DND-41 (cell line): ENCODE measurements around the gene RILPL2.

Source experiments
- EZH2 ChIP-seq: IDR thresholded peaks from 3 replicates; pipeline ENCODE4 v1.6.1; 2012; ENCODE audit warnings: borderline replicate concordance, low read depth, mild to moderate bottlenecking, moderate library complexity, low read length, inconsistent platforms; ENCODE audit not compliant: severe bottlenecking
- TF ChIP-seq, protein P1 (sequence below): IDR thresholded peaks from 2 replicates; pipeline ENCODE4 v1.5.1; 2012; ENCODE audit warnings: borderline replicate concordance, low read length, moderate library complexity, mild to moderate bottlenecking; ENCODE audit not compliant: poor library complexity, severe bottlenecking; ENCODE audit errors: extremely low read depth

DNA sequence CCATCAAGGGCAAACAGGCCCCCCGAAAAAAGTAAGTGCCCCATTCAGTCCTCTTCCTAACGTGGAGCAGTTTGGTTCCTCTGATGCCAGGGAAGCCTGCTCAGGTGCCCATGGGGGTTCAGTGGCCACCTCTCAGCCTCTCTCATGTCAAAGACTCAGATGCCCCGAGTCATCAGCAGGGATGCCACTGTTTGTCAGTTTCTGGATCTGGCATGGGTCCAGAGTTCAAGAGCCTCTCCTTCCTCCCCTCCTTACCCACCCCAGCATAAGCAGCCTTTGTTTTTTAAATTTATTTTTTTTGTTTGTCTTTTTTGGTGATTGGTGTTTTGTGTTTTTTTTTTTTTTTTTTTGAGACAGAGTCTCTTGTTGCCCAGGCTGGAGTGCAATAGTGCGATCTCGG, 41.2 kb downstream of the RILPL2 start:
- TF ChIP-seq, protein P1, sequence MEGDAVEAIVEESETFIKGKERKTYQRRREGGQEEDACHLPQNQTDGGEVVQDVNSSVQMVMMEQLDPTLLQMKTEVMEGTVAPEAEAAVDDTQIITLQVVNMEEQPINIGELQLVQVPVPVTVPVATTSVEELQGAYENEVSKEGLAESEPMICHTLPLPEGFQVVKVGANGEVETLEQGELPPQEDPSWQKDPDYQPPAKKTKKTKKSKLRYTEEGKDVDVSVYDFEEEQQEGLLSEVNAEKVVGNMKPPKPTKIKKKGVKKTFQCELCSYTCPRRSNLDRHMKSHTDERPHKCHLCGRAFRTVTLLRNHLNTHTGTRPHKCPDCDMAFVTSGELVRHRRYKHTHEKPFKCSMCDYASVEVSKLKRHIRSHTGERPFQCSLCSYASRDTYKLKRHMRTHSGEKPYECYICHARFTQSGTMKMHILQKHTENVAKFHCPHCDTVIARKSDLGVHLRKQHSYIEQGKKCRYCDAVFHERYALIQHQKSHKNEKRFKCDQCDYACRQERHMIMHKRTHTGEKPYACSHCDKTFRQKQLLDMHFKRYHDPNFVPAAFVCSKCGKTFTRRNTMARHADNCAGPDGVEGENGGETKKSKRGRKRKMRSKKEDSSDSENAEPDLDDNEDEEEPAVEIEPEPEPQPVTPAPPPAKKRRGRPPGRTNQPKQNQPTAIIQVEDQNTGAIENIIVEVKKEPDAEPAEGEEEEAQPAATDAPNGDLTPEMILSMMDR = no peak
- no peak for TF ChIP-seq EZH2
